RWPE2 (cell line): ENCODE results near the gene UBA1.

Source experiments
- ATAC-seq: fragments of 200-7000 bp; cut with Tn5 transposase; 3 replicates; pipeline ENCODE4 v1.9.1; 2021; ENCODE audit warnings: low read depth
- DNase-seq: peaks from one replicate; pipeline ENCODE4 v3.0.0-alpha.2; 2020; ENCODE audit warnings: low spot score
- H3K27ac ChIP-seq: fragments of 450-650 bp; 2 replicates; pipeline ENCODE4 v1.5.1; 2017; ENCODE audit warnings: mild to moderate bottlenecking; ENCODE audit not compliant: poor library complexity, severe bottlenecking
- H3K27me3 ChIP-seq: fragments of 250-450 bp; sonication (Bioruptor Pico); 2 replicates; pipeline ENCODE4 v1.5.1; 2021; ENCODE audit warnings: mild to moderate bottlenecking, moderate library complexity; ENCODE audit not compliant: insufficient read depth, poor library complexity, severe bottlenecking
- H3K36me3 ChIP-seq: fragments of 250-450 bp; sonication (Bioruptor Pico); 2 replicates; pipeline ENCODE4 v1.5.1; 2020; ENCODE audit warnings: low read depth, mild to moderate bottlenecking, moderate library complexity
- H3K4me1 ChIP-seq: fragments of 250-450 bp; sonication (Bioruptor Pico); 2 replicates; pipeline ENCODE4 v1.5.1; 2021; ENCODE audit warnings: mild to moderate bottlenecking, moderate library complexity; ENCODE audit not compliant: insufficient read depth, poor library complexity, severe bottlenecking
- H3K4me3 ChIP-seq: fragments of 250-450 bp; sonication (Bioruptor Pico); 2 replicates; pipeline ENCODE4 v1.5.1; 2021; ENCODE audit warnings: mild to moderate bottlenecking, moderate library complexity; ENCODE audit not compliant: severe bottlenecking
- H3K9me3 ChIP-seq: fragments of 250-450 bp; sonication (Bioruptor Pico); 2 replicates; pipeline ENCODE4 v1.5.1; 2021; ENCODE audit warnings: mild to moderate bottlenecking, moderate library complexity; ENCODE audit not compliant: severe bottlenecking
- TF ChIP-seq, protein P1 (sequence below): fragments of 450-650 bp; IDR thresholded peaks from one replicate; pipeline ENCODE4 v1.5.1; 2017; ENCODE audit warnings: mild to moderate bottlenecking, moderate library complexity; ENCODE audit not compliant: poor library complexity, severe bottlenecking

UBA1 gene

GRCh38 chrX:47201345-47201944 is 7.8 kb downstream of the UBA1 start:
- H3K36me3 ChIP-seq: peaks cover 81% of the 10 kb centered on the region
- H3K4me1 ChIP-seq: no peaks in the 10 kb centered on the region
- H3K4me3 ChIP-seq: no peak overlapping the region
- no peak overlapping the region for H3K27ac ChIP-seq
- DNase-seq (no peak), ATAC-seq (no peak)
- H3K9me3 ChIP-seq: no peaks in the 10 kb centered on the region
- TF ChIP-seq, protein P1, sequence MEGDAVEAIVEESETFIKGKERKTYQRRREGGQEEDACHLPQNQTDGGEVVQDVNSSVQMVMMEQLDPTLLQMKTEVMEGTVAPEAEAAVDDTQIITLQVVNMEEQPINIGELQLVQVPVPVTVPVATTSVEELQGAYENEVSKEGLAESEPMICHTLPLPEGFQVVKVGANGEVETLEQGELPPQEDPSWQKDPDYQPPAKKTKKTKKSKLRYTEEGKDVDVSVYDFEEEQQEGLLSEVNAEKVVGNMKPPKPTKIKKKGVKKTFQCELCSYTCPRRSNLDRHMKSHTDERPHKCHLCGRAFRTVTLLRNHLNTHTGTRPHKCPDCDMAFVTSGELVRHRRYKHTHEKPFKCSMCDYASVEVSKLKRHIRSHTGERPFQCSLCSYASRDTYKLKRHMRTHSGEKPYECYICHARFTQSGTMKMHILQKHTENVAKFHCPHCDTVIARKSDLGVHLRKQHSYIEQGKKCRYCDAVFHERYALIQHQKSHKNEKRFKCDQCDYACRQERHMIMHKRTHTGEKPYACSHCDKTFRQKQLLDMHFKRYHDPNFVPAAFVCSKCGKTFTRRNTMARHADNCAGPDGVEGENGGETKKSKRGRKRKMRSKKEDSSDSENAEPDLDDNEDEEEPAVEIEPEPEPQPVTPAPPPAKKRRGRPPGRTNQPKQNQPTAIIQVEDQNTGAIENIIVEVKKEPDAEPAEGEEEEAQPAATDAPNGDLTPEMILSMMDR: no peak
- no peaks in the 10 kb centered on the region for H3K27me3 ChIP-seq

GRCh38 chrX:47202316-47202715 is 8.7 kb downstream of the UBA1 start:
- no peak for ATAC-seq
- TF ChIP-seq, protein P1: no peak
- Histone ChIP-seq H3K9me3 (no peaks in the 10 kb centered on the region), H3K36me3 (peaks cover 82% of the 10 kb centered on the region), H3K4me1 (no peaks in the 10 kb centered on the region), H3K27ac (no peak overlapping the region), H3K27me3 (no peaks in the 10 kb centered on the region), H3K4me3 (no peak overlapping the region)
- DNase-seq: no peak

- Histone ChIP-seq H3K9me3 (no peaks in the 10 kb centered on the region), H3K27me3 (no peaks in the 10 kb centered on the region), H3K36me3 (peaks cover 80% of the 10 kb centered on the region), H3K27ac (no peak overlapping the region), H3K4me3 (no peak overlapping the region), H3K4me1 (no peaks in the 10 kb centered on the region)
- TF ChIP-seq, protein P1: no peak
- no peak for ATAC-seq
- DNase-seq: no peak
Measured at GRCh38 chrX:47202877-47203276, 9.2 kb downstream of the UBA1 start.

DNA sequence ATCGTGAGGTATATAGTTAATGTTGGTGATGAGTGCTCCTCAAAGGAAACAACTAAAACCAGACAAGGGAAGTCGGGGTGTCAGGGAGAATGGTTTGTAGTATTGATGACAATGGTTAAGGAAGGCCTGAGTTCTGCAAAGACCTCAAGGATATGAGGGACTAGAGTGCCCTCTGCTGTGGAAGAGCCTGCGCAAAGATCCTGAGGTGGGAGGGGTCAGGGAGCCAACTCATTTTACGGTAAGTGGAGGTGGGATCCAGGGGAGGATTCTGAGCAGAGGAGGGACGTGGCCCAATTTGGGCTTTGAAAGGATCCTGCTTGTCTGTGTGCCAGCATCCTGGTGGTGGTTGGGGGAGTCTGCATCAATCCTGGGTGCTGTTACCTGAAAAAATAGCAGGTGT is 11.3 kb downstream of the UBA1 start:
- TF ChIP-seq, protein P1: no peak
- Histone ChIP-seq H3K4me3 (no peak overlapping the region), H3K4me1 (no peaks in the 10 kb centered on the region), H3K27ac (no peak overlapping the region), H3K36me3 (peaks cover 78% of the 10 kb centered on the region), H3K27me3 (no peaks in the 10 kb centered on the region), H3K9me3 (no peaks in the 10 kb centered on the region)
- ATAC-seq (no peak), DNase-seq (no peak)

DNA sequence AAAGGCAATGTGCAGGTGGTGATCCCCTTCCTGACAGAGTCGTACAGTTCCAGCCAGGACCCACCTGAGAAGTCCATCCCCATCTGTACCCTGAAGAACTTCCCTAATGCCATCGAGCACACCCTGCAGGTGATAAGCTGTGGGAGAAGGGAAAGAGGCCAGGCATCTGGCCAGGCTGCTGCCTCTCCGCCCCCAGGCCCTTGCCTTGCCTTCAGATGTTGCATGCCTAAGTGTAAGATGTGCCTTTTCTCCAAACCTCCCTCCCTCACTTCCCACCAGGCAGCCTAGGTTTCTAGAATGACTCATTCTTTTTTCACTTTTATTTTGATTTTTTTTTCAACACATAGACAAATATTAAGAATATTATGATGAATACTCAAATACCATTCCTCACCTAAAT is 12.7 kb downstream of the UBA1 start:
- Histone ChIP-seq H3K36me3 (peaks cover 76% of the 10 kb centered on the region), H3K27me3 (no peaks in the 10 kb centered on the region), H3K4me3 (no peak overlapping the region), H3K27ac (no peak overlapping the region), H3K9me3 (no peaks in the 10 kb centered on the region), H3K4me1 (no peaks in the 10 kb centered on the region)
- ATAC-seq (peak; percentile 36; the same call in 1 of the 3 replicates), DNase-seq (no peak)
- TF ChIP-seq, protein P1: no peak
